HFFc6 (cell line): ENCODE results near the gene TBCK. TPM values are rescaled to one million over a fixed set of nuclear protein-coding genes. Genes with fewer than 3 reads are reported as not detected.
A peak's percentile ranks its signal among the peaks of the same experiment; 100 is the strongest.
"Not testable (repeated sequence)": the region's sequence is repeated elsewhere in the genome, so short reads cannot be mapped to it uniquely, and the experiment has no call there.

ENCODE experiments used
- DNase-seq: peaks from one replicate; pipeline ENCODE4 v3.0.0-alpha.2; 2018
- H3K27ac Mint-ChIP-seq: 2 replicates; pipeline ENCODE4 v1.8.0; 2020; ENCODE audit warnings: mild to moderate bottlenecking, mixed read lengths
- H3K27me3 Mint-ChIP-seq: 2 replicates; pipeline ENCODE4 v1.8.0; 2021; ENCODE audit warnings: mild to moderate bottlenecking, moderate library complexity, mixed read lengths; ENCODE audit not compliant: insufficient read depth
- H3K36me3 Mint-ChIP-seq: 2 replicates; pipeline ENCODE4 v1.8.0; 2021; ENCODE audit warnings: low read depth, mixed read lengths
- H3K4me1 Mint-ChIP-seq: 2 replicates; pipeline ENCODE4 v1.8.0; 2020; ENCODE audit warnings: low read depth, mixed read lengths
- H3K4me3 Mint-ChIP-seq: 2 replicates; pipeline ENCODE4 v1.8.0; 2020; ENCODE audit warnings: mild to moderate bottlenecking, moderate library complexity, mixed read lengths
- H3K9me3 Mint-ChIP-seq: 2 replicates; pipeline ENCODE4 v1.8.0; 2020; ENCODE audit warnings: mild to moderate bottlenecking, mixed read lengths
- CTCF ChIP-seq: fragments of 200-600 bp; sonication (generic); IDR thresholded peaks from 2 replicates; pipeline ENCODE4 v1.5.0; 2021; ENCODE audit warnings: antibody characterized with exemption, mild to moderate bottlenecking
- total RNA-seq, 6 experiments: library from RNA; stranded (reverse); fragmentation: NEBNext Ultra II Directional; extraction: Animal tissue kit (Norgen Biotek cat#: 25700); gene quantifications; 2 replicates in 1 of 6; 3 replicates in 5 of 6; pipeline ENCODE4 v1.2.3, GENCODE V29; 2021

Gene TBCK
- total RNA-seq, 6 experiments from 2014 or later: 21.4 to 37.0 (median 27.1) TPM

GRCh38 chr4:106238820-106239420, 77.1 kb downstream of the TBCK start:
- Mint-ChIP-seq H3K4me1 (peaks cover 13% of the 10 kb centered on the region), H3K36me3 (peaks cover 11% of the 10 kb centered on the region), H3K4me3 (no peak overlapping the region), H3K27me3 (no peaks in the 10 kb centered on the region), H3K27ac (no peak overlapping the region; the same call in 1 of the 2 replicates), H3K9me3 (no peaks in the 10 kb centered on the region)
- TF ChIP-seq CTCF: peak; percentile 85
- DNase-seq: peak; percentile 37

GRCh38 chr4:106231931-106232330, 84.1 kb downstream of the TBCK start:
- no peak overlapping the region for H3K27ac Mint-ChIP-seq
- H3K36me3 Mint-ChIP-seq: peaks cover 29% of the 10 kb centered on the region
- DNase-seq: no peak
- no peak overlapping the region for H3K4me3 Mint-ChIP-seq
- H3K4me1 Mint-ChIP-seq: peaks cover 21% of the 10 kb centered on the region
- no peaks in the 10 kb centered on the region for H3K27me3 Mint-ChIP-seq
- H3K9me3 Mint-ChIP-seq: no peaks in the 10 kb centered on the region
- TF ChIP-seq CTCF: no peak

GRCh38 chr4:106222548-106222947, 93.5 kb downstream of the TBCK start:
- no peak overlapping the region for H3K4me3 Mint-ChIP-seq
- no peak for TF ChIP-seq CTCF

GRCh38 chr4:106213291-106213690, 102.7 kb downstream of the TBCK start:
- not testable (repeated sequence) for H3K36me3 Mint-ChIP-seq, H3K9me3 Mint-ChIP-seq, H3K27ac Mint-ChIP-seq, H3K27me3 Mint-ChIP-seq, DNase-seq, H3K4me3 Mint-ChIP-seq
- peaks cover 13% of the 10 kb centered on the region for H3K4me1 Mint-ChIP-seq

More at GRCh38 chr4:106222548-106222947, 93.5 kb downstream of the TBCK start:
- DNase-seq: no peak
- H3K27ac Mint-ChIP-seq: no peak overlapping the region; the same call in 1 of the 2 replicates
- peaks cover 13% of the 10 kb centered on the region for H3K36me3 Mint-ChIP-seq
- H3K9me3 Mint-ChIP-seq: no peaks in the 10 kb centered on the region
- H3K27me3 Mint-ChIP-seq: no peaks in the 10 kb centered on the region; the same call in 1 of the 2 replicates
- H3K4me1 Mint-ChIP-seq: peaks cover 10% of the 10 kb centered on the region

- Mint-ChIP-seq H3K4me1 (peaks cover 36% of the 10 kb centered on the region), H3K27me3 (no peaks in the 10 kb centered on the region), H3K4me3 (no peak overlapping the region), H3K27ac (no peak overlapping the region), H3K36me3 (no peaks in the 10 kb centered on the region), H3K9me3 (no peaks in the 10 kb centered on the region)
- no peak for TF ChIP-seq CTCF
- DNase-seq: no peak
Observed at GRCh38 chr4:106210021-106210420, 106.0 kb downstream of the TBCK start.

- Mint-ChIP-seq H3K27ac (no peak overlapping the region), H3K9me3 (no peaks in the 10 kb centered on the region), H3K27me3 (no peaks in the 10 kb centered on the region), H3K4me1 (peaks cover 36% of the 10 kb centered on the region), H3K4me3 (no peak overlapping the region), H3K36me3 (no peaks in the 10 kb centered on the region)
- no peak for DNase-seq
- no peak for TF ChIP-seq CTCF
Observed at GRCh38 chr4:106208481-106209460, 107.2 kb downstream of the TBCK start.
